Measurements from ENCODE around the gene PFKM. TPM values are rescaled to one million over a fixed set of nuclear protein-coding genes. Genes with fewer than 3 reads are reported as not detected.
"Not testable (repeated sequence)": the region's sequence is repeated elsewhere in the genome, so short reads cannot be mapped to it uniquely, and the experiment has no call there.

The PFKM gene
- total RNA-seq, 1 donor from 2014 or later = 132 TPM

- Mint-ChIP-seq H3K27ac (ENCODE audit: unreplicated experiment) (no peak overlapping the region), H3K4me3 (no peak overlapping the region), H3K36me3 (ENCODE audit: low read depth) (peaks cover 11% of the 10 kb centered on the region), H3K9me3 (no peaks in the 10 kb centered on the region), H3K4me1 (no peaks in the 10 kb centered on the region), H3K27me3 (ENCODE audit: low read depth) (no peaks in the 10 kb centered on the region)
- TF ChIP-seq CTCF (conservative IDR thresholded peaks at IDR 0.05) = no peak
- no peak for DNase-seq (ENCODE audit: low read depth, low spot score)
Measured at GRCh38 chr12:48145981-48146380, 26.8 kb downstream of the PFKM start.

GRCh38 chr12:48151103-48151771 is 32.1 kb downstream of the PFKM start:
- Mint-ChIP-seq H3K36me3 (ENCODE audit: low read depth) (peaks cover 5% of the 10 kb centered on the region), H3K27ac (ENCODE audit: unreplicated experiment) (no peak overlapping the region), H3K4me1 (peaks cover 2% of the 10 kb centered on the region), H3K27me3 (ENCODE audit: low read depth) (no peaks in the 10 kb centered on the region), H3K9me3 (no peaks in the 10 kb centered on the region), H3K4me3 (no peak overlapping the region)
- no peak for DNase-seq (ENCODE audit: low read depth, low spot score)
- no peak for TF ChIP-seq CTCF (conservative IDR thresholded peaks at IDR 0.05)

- not testable (repeated sequence) for H3K27me3 Mint-ChIP-seq (ENCODE audit: low read depth); H3K9me3 Mint-ChIP-seq; DNase-seq (ENCODE audit: low read depth, low spot score); H3K36me3 Mint-ChIP-seq (ENCODE audit: low read depth); H3K27ac Mint-ChIP-seq (ENCODE audit: unreplicated experiment)
- Mint-ChIP-seq H3K4me1 (peaks cover 19% of the 10 kb centered on the region), H3K4me3 (peak overlapping the region; percentile 99)
Measured at GRCh38 chr12:48155786-48156185, 36.6 kb downstream of the PFKM start.

- no peak for TF ChIP-seq CTCF (conservative IDR thresholded peaks at IDR 0.05)
- H3K9me3 Mint-ChIP-seq = no peaks in the 10 kb centered on the region
- H3K36me3 Mint-ChIP-seq (ENCODE audit: low read depth) = no peaks in the 10 kb centered on the region
- H3K27ac Mint-ChIP-seq (ENCODE audit: unreplicated experiment) = no peak overlapping the region
- DNase-seq (ENCODE audit: low read depth, low spot score) = no peak
- H3K27me3 Mint-ChIP-seq (ENCODE audit: low read depth) = no peaks in the 10 kb centered on the region
- peak overlapping the region; percentile 99 for H3K4me3 Mint-ChIP-seq
- H3K4me1 Mint-ChIP-seq = peaks cover 19% of the 10 kb centered on the region
Measured at GRCh38 chr12:48156652-48157017, 37.5 kb downstream of the PFKM start.

GRCh38 chr12:48157018-48157888 is 38.1 kb downstream of the PFKM start, which contains the start of gene ASB8:
Gene ASB8 (minus strand): TSS chr12:48157515. CDS start chr12:48153496, 4,019 bp downstream.
- H3K36me3 Mint-ChIP-seq (ENCODE audit: low read depth) = no peaks in the 10 kb centered on the region
- peaks cover 19% of the 10 kb centered on the region for H3K4me1 Mint-ChIP-seq
- DNase-seq (ENCODE audit: low read depth, low spot score) = peak; percentile 98
- no peaks in the 10 kb centered on the region for H3K9me3 Mint-ChIP-seq
- peak within 1 kb of the TSS; percentile 99 for H3K4me3 Mint-ChIP-seq
- peak; percentile 54 for TF ChIP-seq CTCF (conservative IDR thresholded peaks at IDR 0.05)
- H3K27me3 Mint-ChIP-seq (ENCODE audit: low read depth) = no peaks in the 10 kb centered on the region
- peak within 1 kb of the TSS; percentile 85 for H3K27ac Mint-ChIP-seq (ENCODE audit: unreplicated experiment)

All from neural crest cell (in vitro differentiated cells).